DOHH2 (cell line): ENCODE data around the gene ZSCAN25.
"Not testable (repeated sequence)": the region's sequence is repeated elsewhere in the genome, so short reads cannot be mapped to it uniquely, and the experiment has no call there.

Experiments
- H3F3A ChIP-seq: fragments of 200-600 bp; sonication (generic), shearing (Covaris generic); 2 replicates; pipeline ENCODE4 v1.6.0; 2016; ENCODE audit warnings: antibody characterized with exemption, mild to moderate bottlenecking; ENCODE audit not compliant: control insufficient read depth, insufficient read depth
- H3K27ac ChIP-seq: fragments of 200-600 bp; sonication (generic); 2 replicates; pipeline ENCODE4 v1.5.1; 2014; ENCODE audit warnings: low read depth, mild to moderate bottlenecking, low read length, moderate library complexity
- H3K27me3 ChIP-seq: fragments of 200-600 bp; sonication (generic); 2 replicates; pipeline ENCODE4 v1.6.1; 2014; ENCODE audit warnings: mild to moderate bottlenecking, low read length, mixed read lengths; ENCODE audit not compliant: control insufficient read depth
- H3K36me3 ChIP-seq: fragments of 200-600 bp; sonication (generic); 2 replicates; pipeline ENCODE4 v1.6.1; 2014; ENCODE audit warnings: mild to moderate bottlenecking, low read length, moderate library complexity, mixed read lengths; ENCODE audit not compliant: control insufficient read depth
- H3K4me1 ChIP-seq: fragments of 200-600 bp; sonication (generic); 2 replicates; pipeline ENCODE4 v1.6.1; 2014; ENCODE audit warnings: mild to moderate bottlenecking, low read length, mixed read lengths; ENCODE audit not compliant: control insufficient read depth
- H3K4me2 ChIP-seq: fragments of 200-600 bp; sonication (generic); 2 replicates; pipeline ENCODE4 v1.6.0; 2014; ENCODE audit warnings: mild to moderate bottlenecking, low read length, moderate library complexity
- H3K4me3 ChIP-seq: fragments of 200-600 bp; sonication (generic); 2 replicates; pipeline ENCODE4 v1.5.1; 2014; ENCODE audit warnings: mild to moderate bottlenecking, low read length, mixed read lengths
- H3K79me2 ChIP-seq: fragments of 200-600 bp; sonication (generic); 2 replicates; pipeline ENCODE4 v1.6.1; 2014; ENCODE audit warnings: mild to moderate bottlenecking, low read length, mixed read lengths; ENCODE audit not compliant: control insufficient read depth
- H3K9me2 ChIP-seq: fragments of 200-600 bp; sonication (generic); replicated peaks from 2 replicates; pipeline ENCODE4 v1.6.1; 2014; ENCODE audit warnings: mild to moderate bottlenecking, low read length, mixed read lengths; ENCODE audit not compliant: control insufficient read depth
- H3K9me3 ChIP-seq: fragments of 200-600 bp; sonication (generic); 2 replicates; pipeline ENCODE4 v1.6.1; 2014; ENCODE audit warnings: antibody characterized with exemption, low read length, mixed read lengths; ENCODE audit not compliant: control insufficient read depth, insufficient read depth
- H4K20me1 ChIP-seq: fragments of 200-600 bp; sonication (generic); 2 replicates; pipeline ENCODE4 v1.6.0; 2014; ENCODE audit warnings: low read depth, mild to moderate bottlenecking, antibody characterized with exemption, low read length, moderate library complexity; ENCODE audit not compliant: control insufficient read depth, insufficient read depth
- CTCF ChIP-seq: fragments of 200-600 bp; sonication (generic); IDR thresholded peaks from one replicate; pipeline ENCODE4 v1.5.1; 2014; ENCODE audit warnings: antibody characterized with exemption, mild to moderate bottlenecking, low read depth, low read length; ENCODE audit not compliant: poor library complexity, severe bottlenecking
- EZH2phosphoT487 ChIP-seq: fragments of 200-600 bp; sonication (generic); IDR thresholded peaks from 2 replicates; pipeline ENCODE4 v1.6.1; 2017; ENCODE audit warnings: borderline replicate concordance, mild to moderate bottlenecking, antibody characterized with exemption, low read length, moderate library complexity, mixed read lengths

The ZSCAN25 gene

DNA sequence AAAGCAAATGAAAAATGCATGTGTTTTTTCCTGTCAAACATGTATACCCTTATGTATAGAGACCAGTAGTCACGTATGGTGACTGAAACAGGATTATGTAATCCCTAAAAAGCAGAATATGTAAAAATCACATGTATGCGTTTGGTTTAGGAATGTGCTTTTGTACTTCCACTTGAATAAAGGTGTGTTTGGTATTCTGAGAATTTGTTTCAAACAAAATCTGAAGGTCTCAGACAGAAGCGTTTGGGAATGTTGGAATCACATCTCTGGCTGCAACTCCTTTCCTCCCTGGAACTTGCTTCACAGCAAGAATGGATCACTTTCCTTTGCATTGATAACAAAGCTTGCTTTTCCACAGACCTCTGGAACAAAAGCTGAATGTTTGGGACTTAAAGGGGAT lies 40.5 kb upstream of the ZSCAN25 start:
- H3F3A ChIP-seq, result peaks cover 30% of the 10 kb centered on the region
- H3K36me3 ChIP-seq, result peaks cover 33% of the 10 kb centered on the region
- H3K79me2 ChIP-seq, result no peaks in the 10 kb centered on the region
- H3K9me3 ChIP-seq, result no peaks in the 10 kb centered on the region
- H3K9me2 ChIP-seq, result no peaks in the 10 kb centered on the region
- H3K4me3 ChIP-seq, result no peak overlapping the region
- 0 out of 2 replicates have a peak, but pooled peaks cover 8% of the 10 kb centered on the region for H4K20me1 ChIP-seq
- no peak overlapping the region for H3K27ac ChIP-seq
- TF ChIP-seq EZH2phosphoT487 (no peak), CTCF (no peak)
- H3K4me1 ChIP-seq, result peaks cover 46% of the 10 kb centered on the region
- H3K4me2 ChIP-seq, result no peak overlapping the region
- 0 out of 2 replicates have a peak, but pooled peaks cover 7% of the 10 kb centered on the region for H3K27me3 ChIP-seq

GRCh38 chr7:99579281-99579955 lies 37.3 kb upstream of the ZSCAN25 start:
- TF ChIP-seq EZH2phosphoT487, result no peak
- no peak for TF ChIP-seq CTCF
- H3K4me2 ChIP-seq, result peak overlapping the region; percentile 82
- no peak overlapping the region for H3K27ac ChIP-seq
- H3K9me3 ChIP-seq, result no peaks in the 10 kb centered on the region
- 0 out of 2 replicates have a peak, but pooled peaks cover 5% of the 10 kb centered on the region for H3K36me3 ChIP-seq
- no peaks in the 10 kb centered on the region for H3K79me2 ChIP-seq
- peaks cover 46% of the 10 kb centered on the region for H3K4me1 ChIP-seq
- H3K27me3 ChIP-seq, result 0 out of 2 replicates have a peak, but pooled peaks cover 7% of the 10 kb centered on the region
- H4K20me1 ChIP-seq, result 0 out of 2 replicates have a peak, but pooled peaks cover 8% of the 10 kb centered on the region
- peaks cover 30% of the 10 kb centered on the region for H3F3A ChIP-seq
- H3K4me3 ChIP-seq, result peak overlapping the region; percentile 64
- H3K9me2 ChIP-seq, result no peaks in the 10 kb centered on the region

DNA sequence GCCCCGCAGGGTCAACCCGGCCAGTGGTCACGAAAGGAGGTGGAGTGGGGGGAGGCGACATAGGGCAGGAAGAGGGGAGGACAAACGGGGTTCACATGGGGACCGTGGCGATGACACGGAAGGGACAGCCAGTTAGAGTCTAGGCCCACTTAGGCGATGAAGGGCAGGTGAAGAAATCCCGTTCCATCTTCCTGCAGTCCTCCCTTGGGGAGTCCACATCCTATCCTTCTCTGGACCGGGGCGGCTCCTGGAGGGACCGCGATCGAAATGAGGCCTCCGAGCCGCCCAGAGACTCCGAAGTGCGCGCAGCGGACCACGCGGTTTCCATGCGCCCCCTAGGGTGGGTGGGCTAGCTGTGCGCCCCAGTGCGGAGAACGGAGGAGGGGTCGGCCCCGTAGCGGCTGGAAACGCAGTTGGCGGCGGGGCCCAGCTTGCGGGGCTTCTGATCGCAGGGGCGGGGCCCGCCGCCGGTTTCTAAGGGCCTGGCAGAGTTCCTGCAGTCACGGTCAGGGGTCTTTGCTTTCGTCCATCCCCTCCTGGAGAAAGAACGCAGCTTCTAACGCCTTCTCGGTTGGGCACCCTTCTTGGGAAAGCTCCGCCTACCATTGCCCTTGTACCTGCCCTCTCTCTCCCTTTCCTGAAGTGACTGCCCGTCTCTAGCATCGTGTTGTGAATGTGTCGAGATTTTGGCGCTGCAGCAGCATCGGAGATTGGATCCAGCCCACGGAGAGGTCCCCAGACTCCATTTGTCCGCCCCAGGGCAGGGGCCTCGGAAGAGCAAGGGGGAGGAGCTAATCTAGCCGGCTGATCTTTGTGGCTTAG lies 36.6 kb upstream of the ZSCAN25 start:
- peak overlapping the region; percentile 82 for H3K4me2 ChIP-seq

DNA sequence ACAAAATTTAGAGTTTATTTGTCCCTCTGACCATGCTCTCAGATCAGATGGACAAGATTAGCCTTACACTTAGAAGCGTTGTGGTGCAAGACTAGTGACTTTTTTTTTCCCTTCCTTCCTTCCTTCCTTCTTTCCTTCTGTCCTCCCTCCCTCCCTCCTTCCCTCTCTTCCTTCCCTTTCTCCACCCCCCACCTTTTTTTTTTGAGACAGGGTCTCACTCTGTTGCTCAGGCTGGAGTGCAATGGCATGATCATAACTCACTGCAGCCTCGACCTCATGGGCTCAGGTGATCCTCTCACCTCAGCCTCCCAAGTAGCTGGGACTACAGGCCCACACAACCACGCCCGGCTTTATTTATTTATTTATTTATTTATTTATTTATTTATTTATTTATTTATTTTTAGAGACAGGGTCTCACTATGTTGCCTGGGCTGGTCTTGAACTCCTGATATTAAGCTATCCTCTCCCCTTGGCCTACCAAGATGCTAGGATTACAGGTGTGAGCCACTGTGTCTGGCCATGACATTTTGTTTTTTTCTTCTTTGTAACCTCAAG lies 35.9 kb upstream of the ZSCAN25 start:
- Histone ChIP-seq H3K4me1 (peaks cover 46% of the 10 kb centered on the region), H3F3A (peaks cover 23% of the 10 kb centered on the region), H3K4me2 (peak overlapping the region; percentile 82), H3K4me3 (peak overlapping the region; percentile 64)
- H4K20me1 ChIP-seq, H3K27me3 ChIP-seq, H3K9me2 ChIP-seq, H3K79me2 ChIP-seq, H3K27ac ChIP-seq, H3K36me3 ChIP-seq, H3K9me3 ChIP-seq: not testable (repeated sequence)

More for the DNA sequence above, 36.6 kb upstream of the ZSCAN25 start:
- Histone ChIP-seq H3K36me3 (no peaks in the 10 kb centered on the region), H3K9me2 (no peaks in the 10 kb centered on the region), H3K79me2 (no peaks in the 10 kb centered on the region), H3K4me3 (peak overlapping the region; percentile 64), H3K27ac (no peak overlapping the region), H3K9me3 (no peaks in the 10 kb centered on the region), H3F3A (peaks cover 25% of the 10 kb centered on the region), H4K20me1 (0 out of 2 replicates have a peak, but pooled peaks cover 3% of the 10 kb centered on the region), H3K4me1 (peaks cover 46% of the 10 kb centered on the region), H3K27me3 (0 out of 2 replicates have a peak, but pooled peaks cover 7% of the 10 kb centered on the region)
- TF ChIP-seq EZH2phosphoT487 (no peak), CTCF (peak; percentile 72)
